DOHH2 (cell line): ENCODE data around the gene ABCC2.

Experiments used
- H3F3A ChIP-seq: fragments of 200-600 bp; sonication (generic), shearing (Covaris generic); 2 replicates; pipeline ENCODE4 v1.6.0; 2016; ENCODE audit warnings: antibody characterized with exemption, mild to moderate bottlenecking; ENCODE audit not compliant: control insufficient read depth, insufficient read depth
- H3K27ac ChIP-seq: fragments of 200-600 bp; sonication (generic); 2 replicates; pipeline ENCODE4 v1.5.1; 2014; ENCODE audit warnings: low read depth, mild to moderate bottlenecking, low read length, moderate library complexity
- H3K27me3 ChIP-seq: fragments of 200-600 bp; sonication (generic); 2 replicates; pipeline ENCODE4 v1.6.1; 2014; ENCODE audit warnings: mild to moderate bottlenecking, low read length, mixed read lengths; ENCODE audit not compliant: control insufficient read depth
- H3K36me3 ChIP-seq: fragments of 200-600 bp; sonication (generic); 2 replicates; pipeline ENCODE4 v1.6.1; 2014; ENCODE audit warnings: mild to moderate bottlenecking, low read length, moderate library complexity, mixed read lengths; ENCODE audit not compliant: control insufficient read depth
- H3K4me1 ChIP-seq: fragments of 200-600 bp; sonication (generic); 2 replicates; pipeline ENCODE4 v1.6.1; 2014; ENCODE audit warnings: mild to moderate bottlenecking, low read length, mixed read lengths; ENCODE audit not compliant: control insufficient read depth
- H3K4me2 ChIP-seq: fragments of 200-600 bp; sonication (generic); 2 replicates; pipeline ENCODE4 v1.6.0; 2014; ENCODE audit warnings: mild to moderate bottlenecking, low read length, moderate library complexity
- H3K4me3 ChIP-seq: fragments of 200-600 bp; sonication (generic); 2 replicates; pipeline ENCODE4 v1.5.1; 2014; ENCODE audit warnings: mild to moderate bottlenecking, low read length, mixed read lengths
- H3K79me2 ChIP-seq: fragments of 200-600 bp; sonication (generic); 2 replicates; pipeline ENCODE4 v1.6.1; 2014; ENCODE audit warnings: mild to moderate bottlenecking, low read length, mixed read lengths; ENCODE audit not compliant: control insufficient read depth
- H3K9me2 ChIP-seq: fragments of 200-600 bp; sonication (generic); replicated peaks from 2 replicates; pipeline ENCODE4 v1.6.1; 2014; ENCODE audit warnings: mild to moderate bottlenecking, low read length, mixed read lengths; ENCODE audit not compliant: control insufficient read depth
- H3K9me3 ChIP-seq: fragments of 200-600 bp; sonication (generic); 2 replicates; pipeline ENCODE4 v1.6.1; 2014; ENCODE audit warnings: antibody characterized with exemption, low read length, mixed read lengths; ENCODE audit not compliant: control insufficient read depth, insufficient read depth
- H4K20me1 ChIP-seq: fragments of 200-600 bp; sonication (generic); 2 replicates; pipeline ENCODE4 v1.6.0; 2014; ENCODE audit warnings: low read depth, mild to moderate bottlenecking, antibody characterized with exemption, low read length, moderate library complexity; ENCODE audit not compliant: control insufficient read depth, insufficient read depth
- EZH2phosphoT487 ChIP-seq: fragments of 200-600 bp; sonication (generic); IDR thresholded peaks from 2 replicates; pipeline ENCODE4 v1.6.1; 2017; ENCODE audit warnings: borderline replicate concordance, mild to moderate bottlenecking, antibody characterized with exemption, low read length, moderate library complexity, mixed read lengths
- TF ChIP-seq, protein P1 (sequence below): fragments of 200-600 bp; sonication (generic); IDR thresholded peaks from one replicate; pipeline ENCODE4 v1.5.1; 2014; ENCODE audit warnings: antibody characterized with exemption, mild to moderate bottlenecking, low read depth, low read length; ENCODE audit not compliant: poor library complexity, severe bottlenecking

Gene ABCC2

DNA sequence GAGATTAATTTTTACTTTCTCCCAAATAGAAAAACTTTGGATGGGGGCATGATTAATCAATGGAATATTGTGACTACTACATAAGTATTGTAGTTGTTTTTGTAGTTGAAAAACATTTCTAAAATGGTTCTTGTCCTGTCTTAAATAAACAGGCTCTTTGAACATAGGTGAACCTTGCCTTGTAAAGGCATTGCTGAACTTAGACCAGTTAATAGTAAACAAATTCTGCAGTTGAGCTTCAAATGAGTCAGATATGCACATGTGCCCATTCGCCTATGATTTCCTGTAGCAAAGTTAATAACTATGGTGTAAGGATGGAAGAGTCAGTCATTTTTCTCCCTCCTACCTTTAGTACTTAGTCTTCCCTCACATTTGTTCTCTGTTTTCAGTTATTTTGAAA lies 27.8 kb upstream of the ABCC2 start:
- Histone ChIP-seq H3K9me2 (no peaks in the 10 kb centered on the region), H3K4me3 (no peak overlapping the region), H3F3A (no peaks in the 10 kb centered on the region), H3K36me3 (peaks cover 90% of the 10 kb centered on the region), H3K27me3 (no peaks in the 10 kb centered on the region), H3K4me2 (no peak overlapping the region), H3K27ac (no peak overlapping the region), H3K4me1 (peaks cover 21% of the 10 kb centered on the region), H3K79me2 (no peaks in the 10 kb centered on the region), H4K20me1 (no peaks in the 10 kb centered on the region), H3K9me3 (no peaks in the 10 kb centered on the region)
- TF ChIP-seq EZH2phosphoT487 = no peak
- TF ChIP-seq, protein P1, sequence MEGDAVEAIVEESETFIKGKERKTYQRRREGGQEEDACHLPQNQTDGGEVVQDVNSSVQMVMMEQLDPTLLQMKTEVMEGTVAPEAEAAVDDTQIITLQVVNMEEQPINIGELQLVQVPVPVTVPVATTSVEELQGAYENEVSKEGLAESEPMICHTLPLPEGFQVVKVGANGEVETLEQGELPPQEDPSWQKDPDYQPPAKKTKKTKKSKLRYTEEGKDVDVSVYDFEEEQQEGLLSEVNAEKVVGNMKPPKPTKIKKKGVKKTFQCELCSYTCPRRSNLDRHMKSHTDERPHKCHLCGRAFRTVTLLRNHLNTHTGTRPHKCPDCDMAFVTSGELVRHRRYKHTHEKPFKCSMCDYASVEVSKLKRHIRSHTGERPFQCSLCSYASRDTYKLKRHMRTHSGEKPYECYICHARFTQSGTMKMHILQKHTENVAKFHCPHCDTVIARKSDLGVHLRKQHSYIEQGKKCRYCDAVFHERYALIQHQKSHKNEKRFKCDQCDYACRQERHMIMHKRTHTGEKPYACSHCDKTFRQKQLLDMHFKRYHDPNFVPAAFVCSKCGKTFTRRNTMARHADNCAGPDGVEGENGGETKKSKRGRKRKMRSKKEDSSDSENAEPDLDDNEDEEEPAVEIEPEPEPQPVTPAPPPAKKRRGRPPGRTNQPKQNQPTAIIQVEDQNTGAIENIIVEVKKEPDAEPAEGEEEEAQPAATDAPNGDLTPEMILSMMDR = no peak

DNA sequence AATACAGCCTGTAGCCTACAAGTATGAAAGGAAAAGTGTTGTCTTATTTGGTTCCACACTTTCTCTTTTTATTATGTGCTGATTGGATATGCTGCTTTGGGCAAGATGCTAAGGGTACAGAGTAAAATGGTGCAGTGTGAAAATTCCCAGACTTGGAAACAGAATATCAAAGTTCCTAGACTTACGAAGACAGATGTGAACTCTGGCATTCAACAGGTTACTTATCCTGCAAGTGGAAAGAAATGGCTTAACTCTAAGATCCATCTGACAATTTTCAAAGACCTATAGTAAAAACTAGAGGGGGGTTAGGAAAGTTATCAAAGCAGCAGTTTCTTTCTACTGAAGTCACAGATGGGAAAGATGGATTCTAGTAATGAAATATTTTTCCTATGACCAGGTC lies 26.3 kb upstream of the ABCC2 start:
- H3K9me2 ChIP-seq = no peaks in the 10 kb centered on the region
- H3K36me3 ChIP-seq = peaks cover 85% of the 10 kb centered on the region
- H3K27me3 ChIP-seq = no peaks in the 10 kb centered on the region
- H3K4me3 ChIP-seq = peak overlapping the region; percentile 30
- no peaks in the 10 kb centered on the region for H3K9me3 ChIP-seq
- H3K79me2 ChIP-seq = no peaks in the 10 kb centered on the region
- H4K20me1 ChIP-seq = no peaks in the 10 kb centered on the region
- H3F3A ChIP-seq = no peaks in the 10 kb centered on the region
- peaks cover 21% of the 10 kb centered on the region for H3K4me1 ChIP-seq
- no peak overlapping the region; the same call in 1 of the 2 replicates for H3K27ac ChIP-seq
- TF ChIP-seq EZH2phosphoT487 = no peak
- TF ChIP-seq, protein P1 = no peak
- peak overlapping the region; percentile 46 for H3K4me2 ChIP-seq

DNA sequence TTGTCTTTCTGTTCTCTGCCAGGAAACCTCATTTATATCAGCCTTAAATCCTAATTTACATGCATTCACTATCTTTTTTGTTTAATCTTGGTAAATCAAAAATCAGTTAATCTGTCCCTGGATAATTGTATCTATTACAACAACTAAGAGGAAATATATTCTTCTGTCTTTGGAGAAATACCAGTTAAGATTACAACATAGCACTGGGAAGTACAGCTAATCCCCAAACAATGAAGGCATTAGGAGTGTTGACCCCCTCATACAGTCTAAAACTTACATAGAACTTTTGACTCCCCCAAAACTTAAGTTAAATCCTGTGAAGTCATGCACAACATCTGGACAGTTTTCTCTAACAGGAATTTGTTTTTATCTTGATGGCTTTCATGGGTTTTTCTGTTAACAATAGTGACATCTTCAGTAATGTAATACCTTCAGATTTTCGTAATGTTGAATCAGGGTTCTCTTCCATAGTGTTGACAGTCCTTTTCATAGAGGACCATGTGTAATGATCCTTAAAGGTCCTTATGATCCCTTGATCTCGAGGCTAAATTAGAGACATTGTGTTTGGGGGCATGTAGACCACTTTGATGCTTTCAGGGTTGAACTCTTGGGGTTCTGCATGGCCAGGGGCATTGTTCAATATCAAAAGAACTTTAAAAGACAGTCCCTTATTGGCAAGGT lies 24.1 kb upstream of the ABCC2 start:
- no peaks in the 10 kb centered on the region for H3K27me3 ChIP-seq
- H3K4me2 ChIP-seq = no peak overlapping the region
- H3K9me3 ChIP-seq = no peaks in the 10 kb centered on the region
- no peaks in the 10 kb centered on the region for H3K9me2 ChIP-seq
- H3K4me3 ChIP-seq = no peak overlapping the region
- peaks cover 21% of the 10 kb centered on the region for H3K4me1 ChIP-seq
- no peak overlapping the region for H3K27ac ChIP-seq
- H3F3A ChIP-seq = no peaks in the 10 kb centered on the region
- H3K36me3 ChIP-seq = peaks cover 67% of the 10 kb centered on the region
- TF ChIP-seq EZH2phosphoT487 = no peak
- TF ChIP-seq, protein P1 = no peak
- no peaks in the 10 kb centered on the region for H3K79me2 ChIP-seq
- H4K20me1 ChIP-seq = no peaks in the 10 kb centered on the region
